Renal cortex interstitium (tissue), 15 donors: ENCODE measurements around the gene ZC3H14. TPM values are rescaled to one million over a fixed set of nuclear protein-coding genes. Genes with fewer than 3 reads are reported as not detected.
A peak's percentile ranks its signal among the peaks of the same experiment; 100 is the strongest.
"Not testable (repeated sequence)": the region's sequence is repeated elsewhere in the genome, so short reads cannot be mapped to it uniquely, and the experiment has no call there.

Experiments
- DNase-seq, 11 donors: peaks; one replicate each; pipeline ENCODE4 v3.0.0-alpha.2; 2013; ENCODE audit warnings: low read depth in 9 of 11, low spot score in 4 of 11; ENCODE audit errors: extremely low read depth in 1 of 11
- long read RNA-seq, 16 experiments: transcript quantifications; one replicate each; lab custom pipeline, GENCODE V29; 2026
- polyA plus RNA-seq, 3 donors: library from polyadenylated mRNA; unstranded; fragments of 120-200 nt; gene quantifications; one replicate each; pipeline ENCODE4 v1.2.1, GENCODE V29; 2013; ENCODE audit not compliant: insufficient read length in 3 of 3

The ZC3H14 gene, protein sequence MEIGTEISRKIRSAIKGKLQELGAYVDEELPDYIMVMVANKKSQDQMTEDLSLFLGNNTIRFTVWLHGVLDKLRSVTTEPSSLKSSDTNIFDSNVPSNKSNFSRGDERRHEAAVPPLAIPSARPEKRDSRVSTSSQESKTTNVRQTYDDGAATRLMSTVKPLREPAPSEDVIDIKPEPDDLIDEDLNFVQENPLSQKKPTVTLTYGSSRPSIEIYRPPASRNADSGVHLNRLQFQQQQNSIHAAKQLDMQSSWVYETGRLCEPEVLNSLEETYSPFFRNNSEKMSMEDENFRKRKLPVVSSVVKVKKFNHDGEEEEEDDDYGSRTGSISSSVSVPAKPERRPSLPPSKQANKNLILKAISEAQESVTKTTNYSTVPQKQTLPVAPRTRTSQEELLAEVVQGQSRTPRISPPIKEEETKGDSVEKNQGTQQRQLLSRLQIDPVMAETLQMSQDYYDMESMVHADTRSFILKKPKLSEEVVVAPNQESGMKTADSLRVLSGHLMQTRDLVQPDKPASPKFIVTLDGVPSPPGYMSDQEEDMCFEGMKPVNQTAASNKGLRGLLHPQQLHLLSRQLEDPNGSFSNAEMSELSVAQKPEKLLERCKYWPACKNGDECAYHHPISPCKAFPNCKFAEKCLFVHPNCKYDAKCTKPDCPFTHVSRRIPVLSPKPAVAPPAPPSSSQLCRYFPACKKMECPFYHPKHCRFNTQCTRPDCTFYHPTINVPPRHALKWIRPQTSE
- 100 to 1,000 TPM in 1 of 3 donors, 10 to 100 TPM in 2; 92.9 to 106 (median 96.3) TPM for polyA plus RNA-seq
- long read RNA-seq, donor 1, full-length matches to known transcripts, result 3 of 3 reads
- long read RNA-seq, donor 1, partial matches to known transcripts, result 0 of 3 reads
- long read RNA-seq, donor 1, other reads (novel, unspliced or antisense), result 0 of 3 reads
- long read RNA-seq, donor 2, partial matches to known transcripts, result 0 of 2 reads
- long read RNA-seq, donor 2, other reads (novel, unspliced or antisense), result 0 of 2 reads
- long read RNA-seq, donor 3, full-length matches to known transcripts, result 12 of 61 reads
- long read RNA-seq, donor 3, partial matches to known transcripts, result 49 of 61 reads
- long read RNA-seq, donor 3, other reads (novel, unspliced or antisense), result 0 of 61 reads
- long read RNA-seq, donor 4, full-length matches to known transcripts, result 5 of 5 reads
- long read RNA-seq, donor 4, partial matches to known transcripts, result 0 of 5 reads
- long read RNA-seq, donor 4, other reads (novel, unspliced or antisense), result 0 of 5 reads
- long read RNA-seq, donor 5, result 0 reads
- long read RNA-seq, donor 6, full-length matches to known transcripts, result 1 of 34 reads
- long read RNA-seq, donor 6, partial matches to known transcripts, result 33 of 34 reads
- long read RNA-seq, donor 6, other reads (novel, unspliced or antisense), result 0 of 34 reads
- long read RNA-seq, donor 7, full-length matches to known transcripts, result 2 of 12 reads
- long read RNA-seq, donor 7, partial matches to known transcripts, result 10 of 12 reads
- long read RNA-seq, donor 7, other reads (novel, unspliced or antisense), result 0 of 12 reads
- long read RNA-seq, donor 8, result 0 reads
- long read RNA-seq, donor 9, full-length matches to known transcripts, result 3 of 3 reads
- long read RNA-seq, donor 9, partial matches to known transcripts, result 0 of 3 reads
- long read RNA-seq, donor 9, other reads (novel, unspliced or antisense), result 0 of 3 reads
- long read RNA-seq, donor 10, full-length matches to known transcripts, result 6 of 52 reads
- long read RNA-seq, donor 10, partial matches to known transcripts, result 46 of 52 reads
- long read RNA-seq, donor 10, other reads (novel, unspliced or antisense), result 0 of 52 reads
- long read RNA-seq, donor 11, full-length matches to known transcripts, result 5 of 14 reads
- long read RNA-seq, donor 11, partial matches to known transcripts, result 9 of 14 reads
- long read RNA-seq, donor 11, other reads (novel, unspliced or antisense), result 0 of 14 reads
- long read RNA-seq, donor 12, full-length matches to known transcripts, result 3 of 3 reads
- long read RNA-seq, donor 12, partial matches to known transcripts, result 0 of 3 reads
- long read RNA-seq, donor 12, other reads (novel, unspliced or antisense), result 0 of 3 reads
- long read RNA-seq, donor 13, result 0 reads
- long read RNA-seq, donor 14, full-length matches to known transcripts, result 5 of 32 reads
- long read RNA-seq, donor 14, partial matches to known transcripts, result 27 of 32 reads
- long read RNA-seq, donor 14, other reads (novel, unspliced or antisense), result 0 of 32 reads
- long read RNA-seq, donor 15, partial matches to known transcripts, result 0 of 3 reads
- long read RNA-seq, donor 15, other reads (novel, unspliced or antisense), result 0 of 3 reads
- long read RNA-seq, donor 16, full-length matches to known transcripts, result 10 of 42 reads
- long read RNA-seq, donor 16, partial matches to known transcripts, result 32 of 42 reads
- long read RNA-seq, donor 16, other reads (novel, unspliced or antisense), result 0 of 42 reads

DNA sequence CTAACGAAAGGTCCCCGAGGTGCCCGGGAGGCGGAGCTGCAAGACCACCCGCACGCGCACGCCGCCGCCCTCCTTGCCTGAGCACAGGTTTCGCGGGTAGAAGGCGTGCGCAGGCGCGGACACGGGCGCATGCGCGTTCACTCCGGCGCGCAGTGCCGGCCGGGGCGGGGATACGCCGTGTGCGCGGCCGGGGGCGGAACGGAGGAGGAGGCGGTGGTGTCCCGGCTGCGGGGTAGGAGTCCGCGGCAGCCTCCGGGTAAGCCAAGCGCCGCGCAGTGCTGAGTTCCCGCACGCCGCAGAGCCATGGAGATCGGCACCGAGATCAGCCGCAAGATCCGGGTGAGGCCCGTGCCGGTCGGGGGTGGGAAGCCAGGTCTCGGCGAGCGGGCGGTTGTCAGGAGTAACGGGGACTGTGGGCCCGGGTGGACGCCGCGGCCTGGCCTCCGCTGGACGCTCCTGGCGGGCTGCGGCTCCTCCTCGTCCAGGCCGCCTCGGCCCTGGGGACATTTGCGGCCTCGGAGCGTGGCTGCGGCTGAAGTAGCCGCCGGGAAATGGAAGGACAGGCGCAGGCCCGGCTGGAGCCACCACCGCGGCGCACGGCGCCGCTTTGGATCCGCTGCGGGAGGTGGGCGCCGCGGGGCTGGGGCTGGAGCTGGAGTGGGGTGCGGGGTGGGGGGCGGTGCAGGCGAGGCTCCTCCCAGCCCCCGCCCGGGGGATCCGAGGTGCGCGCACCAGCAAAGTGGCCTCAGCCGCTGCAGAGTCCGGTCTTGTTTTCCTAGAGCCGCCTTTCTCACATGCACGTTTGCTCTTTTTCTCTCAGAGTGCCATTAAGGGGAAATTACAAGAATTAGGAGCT is at the start of gene ZC3H14:
Gene ZC3H14, plus strand, starts transcription at position 207 of the 856 bp plus-strand sequence. Its CDS starts 97 bp downstream, at position 304.
- peak in 9 of 11 donors; percentile 69 to 89 (median 88) for DNase-seq

DNA sequence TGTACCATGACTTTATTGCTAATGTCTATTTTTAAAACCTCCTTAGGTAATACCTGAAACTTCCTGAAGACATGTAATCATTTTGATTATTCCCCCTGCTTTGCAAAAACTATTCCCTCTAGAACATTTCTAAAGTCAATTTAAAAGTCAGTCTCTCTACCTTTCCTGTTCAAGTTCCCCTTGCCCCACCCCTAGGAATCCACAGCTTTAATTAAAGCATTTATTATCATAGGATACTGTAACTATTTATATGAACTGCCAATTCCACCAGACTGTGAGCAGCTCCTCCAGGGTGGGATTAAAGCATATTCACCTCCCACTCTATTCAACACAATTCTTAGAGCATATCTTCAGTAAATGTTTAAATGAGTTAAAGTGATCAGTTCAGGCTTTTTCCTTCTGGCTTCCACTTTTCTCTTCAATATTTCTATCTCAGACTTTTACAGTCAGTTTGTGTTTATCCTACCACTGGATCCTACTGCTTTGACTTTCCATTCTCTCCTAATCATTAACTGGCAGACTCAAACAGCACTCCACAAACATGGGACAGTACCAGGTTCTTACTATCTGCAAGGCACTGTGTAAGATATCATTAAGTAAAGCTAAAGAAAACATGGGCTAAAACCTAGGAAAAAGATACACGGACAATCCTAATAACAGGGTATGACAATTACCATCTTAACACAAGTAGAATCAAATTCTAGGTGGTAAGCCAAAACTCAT is 47.2 kb upstream of the ZC3H14 start:
- DNase-seq, result peak in 1 of 11 donors; percentile 18

DNA sequence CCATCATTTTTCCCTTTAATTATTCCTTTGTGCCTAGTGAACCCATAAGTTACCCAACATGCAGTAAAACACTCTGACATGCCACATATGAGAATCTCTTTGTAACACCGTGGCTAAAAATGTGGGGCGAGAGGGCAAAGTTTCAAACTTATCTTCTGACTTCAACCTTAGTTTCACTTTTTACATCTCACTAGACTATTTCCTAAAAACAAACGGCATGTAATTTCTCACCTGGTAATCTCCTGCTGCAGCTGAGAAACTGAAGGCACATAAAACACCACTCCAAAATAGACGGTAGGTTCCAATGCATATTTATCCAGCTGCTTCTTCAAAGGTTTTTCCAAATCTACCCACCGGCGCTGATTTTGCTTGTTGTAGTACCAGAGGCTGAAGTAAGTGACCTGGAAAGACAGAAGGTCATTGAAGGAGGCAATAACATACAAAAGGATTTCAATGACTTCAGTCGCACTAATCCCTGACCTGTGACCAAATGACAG is 45.9 kb upstream of the ZC3H14 start:
- DNase-seq, result peak in 5 of 11 donors; percentile 4 to 32 (median 20)

DNA sequence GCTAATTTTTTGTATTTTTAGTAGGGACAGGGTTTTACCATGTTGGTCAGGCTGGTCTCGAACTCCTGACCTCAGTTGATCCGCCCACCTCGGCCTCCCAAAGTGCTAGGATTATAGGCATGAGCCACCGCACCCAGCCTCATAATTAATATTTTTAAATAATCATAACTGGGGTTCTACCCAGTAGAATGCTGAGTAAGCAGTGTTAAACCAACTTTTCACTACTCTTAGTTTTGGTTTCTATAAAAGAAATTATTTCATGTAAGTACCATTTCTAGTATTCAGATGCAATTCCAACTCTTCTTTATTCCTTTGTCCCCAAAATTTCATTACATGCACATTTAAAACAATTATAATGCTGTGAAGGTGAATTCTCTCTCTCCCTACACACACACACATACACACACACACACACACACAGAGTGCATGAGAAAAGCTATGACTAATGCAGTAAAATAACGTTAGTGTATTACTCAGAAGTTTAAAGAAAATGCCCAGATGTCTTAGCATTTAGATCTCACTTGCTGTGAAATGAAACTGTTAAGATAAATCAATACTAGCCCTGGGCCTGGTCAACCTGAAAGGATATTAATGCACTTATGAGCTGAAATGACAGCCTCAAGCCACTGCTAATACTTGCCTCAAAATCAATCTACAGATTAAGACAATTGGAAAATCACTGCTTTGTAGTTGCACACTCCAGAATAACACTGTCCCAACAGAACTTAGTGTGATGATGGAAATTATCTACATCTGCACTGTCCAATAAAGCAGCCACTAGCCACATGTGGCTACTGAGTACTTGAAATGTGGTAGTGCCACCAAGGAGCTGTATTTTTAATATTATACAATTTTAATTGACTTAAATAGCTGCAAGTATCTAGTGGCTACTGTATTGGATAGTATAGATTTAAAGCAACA is 44.0 kb upstream of the ZC3H14 start:
- no peak for DNase-seq

DNA sequence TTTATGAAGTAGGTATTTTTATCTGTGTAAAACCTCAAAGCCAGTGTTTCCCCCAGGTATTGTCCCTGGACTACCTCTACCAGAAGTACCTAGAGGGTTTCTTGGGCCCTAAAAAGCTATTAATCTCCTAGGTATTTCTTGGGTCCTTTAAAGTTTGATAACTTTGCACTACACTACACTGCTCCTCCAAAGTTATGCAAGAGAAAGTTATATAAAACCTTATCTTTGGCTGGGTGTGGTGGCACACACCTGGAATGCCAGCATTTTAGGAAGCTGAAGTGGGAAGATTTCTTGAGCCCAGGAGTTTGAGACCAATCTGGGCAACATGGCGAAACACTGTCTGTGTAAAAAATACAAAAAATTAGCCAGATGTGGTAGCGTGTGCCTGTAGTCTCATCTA is 42.9 kb upstream of the ZC3H14 start:
- no peak for DNase-seq

DNA sequence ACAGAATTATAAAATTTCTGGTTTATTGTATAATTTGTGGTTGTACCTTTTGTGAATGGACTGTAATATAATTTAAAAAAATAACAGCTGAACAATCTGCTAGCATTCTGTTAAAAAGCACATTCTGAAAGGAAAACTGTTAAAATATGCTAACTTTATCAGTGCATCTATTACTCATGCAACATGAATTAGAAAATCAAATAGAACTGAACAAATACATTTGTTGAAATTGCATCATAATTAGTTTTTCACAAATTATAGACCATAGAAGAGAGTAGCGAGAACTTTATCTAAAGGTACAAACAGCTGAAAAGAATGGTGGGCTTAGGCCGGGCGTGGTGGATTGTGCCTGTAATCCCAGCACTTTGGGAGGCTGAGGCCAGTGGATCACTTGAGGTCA is 41.0 kb upstream of the ZC3H14 start:
- no peak for DNase-seq

DNA sequence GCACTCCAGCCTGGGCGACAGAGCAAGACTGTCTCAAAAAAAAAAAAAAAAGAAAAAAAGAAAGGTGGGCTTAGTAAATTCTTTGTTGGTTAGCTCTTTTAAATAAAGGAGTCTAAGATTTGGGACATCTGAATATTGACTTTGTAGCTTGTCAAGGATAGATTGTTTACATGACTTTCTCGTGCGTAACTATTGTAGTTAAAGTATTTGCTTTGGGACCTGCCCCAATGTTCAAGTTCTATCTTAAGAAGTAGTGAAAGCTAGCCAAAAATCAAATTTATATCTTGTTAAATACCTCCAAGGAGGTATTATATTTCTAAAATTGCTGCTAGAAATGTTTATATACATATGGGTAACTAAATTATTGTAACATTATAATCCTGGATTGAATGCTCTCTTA is 40.4 kb upstream of the ZC3H14 start:
- DNase-seq, result no peak

DNA sequence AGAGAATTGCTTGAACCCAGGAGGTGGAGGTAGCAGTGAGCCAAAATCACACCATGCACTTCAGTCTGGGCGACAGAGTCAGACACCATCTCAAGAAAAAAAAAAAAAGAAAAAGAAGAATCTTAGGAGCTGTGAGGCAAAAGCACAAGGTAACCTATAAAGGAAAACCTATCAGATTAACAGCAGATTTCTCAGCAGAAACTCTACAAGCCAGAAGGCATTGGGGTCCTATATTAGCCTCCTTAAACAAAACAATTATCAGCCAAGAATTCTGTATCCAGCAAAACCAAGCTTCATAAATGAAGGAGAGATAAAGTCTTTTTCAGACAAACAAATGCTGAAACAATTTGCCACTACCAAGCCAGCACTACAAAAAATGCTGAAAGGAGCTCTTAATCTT is 32.9 kb upstream of the ZC3H14 start:
- not testable (repeated sequence) for DNase-seq

DNA sequence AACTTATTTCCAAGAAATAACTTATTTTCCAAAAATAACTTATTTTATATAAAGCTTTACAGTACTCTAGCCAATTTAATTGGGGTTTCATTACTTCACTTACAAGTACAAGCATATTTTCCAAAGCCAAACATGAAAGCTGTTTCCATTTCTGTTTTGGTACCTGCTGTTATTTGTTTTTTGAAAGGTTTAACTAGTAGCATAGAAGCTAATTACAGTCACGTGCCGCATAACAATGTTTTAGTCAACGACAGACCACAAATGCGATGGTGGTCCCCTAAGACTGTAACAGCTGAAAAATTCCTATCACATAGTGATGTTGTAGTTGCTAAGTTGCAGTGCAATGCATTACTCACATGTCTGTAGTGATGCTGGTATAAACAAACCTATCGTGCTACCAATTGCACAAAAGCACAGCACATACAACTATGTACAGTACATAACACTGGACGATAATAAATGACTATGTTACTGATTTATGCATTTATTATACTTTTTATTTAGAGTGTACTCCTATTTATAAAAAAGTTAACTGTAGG is 29.7 kb upstream of the ZC3H14 start:
- DNase-seq, result no peak

DNA sequence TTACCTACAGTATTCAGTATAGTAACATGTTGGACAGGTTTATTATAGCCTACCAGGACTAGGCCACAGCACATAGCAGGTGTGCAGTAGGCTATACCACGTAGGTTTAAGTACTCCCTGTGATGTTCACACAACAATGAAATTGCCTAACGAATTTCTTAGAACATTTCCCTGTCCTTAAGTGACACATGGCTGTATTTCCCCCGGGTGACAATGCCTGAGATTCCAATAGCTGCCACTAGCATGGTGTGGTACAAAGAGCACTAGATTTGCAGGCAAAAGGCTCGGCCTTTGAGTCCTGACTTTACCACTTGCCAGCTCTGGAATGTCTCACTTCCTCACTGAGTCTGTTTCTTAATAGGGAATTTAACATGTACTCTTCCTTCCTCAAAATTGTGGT is 27.7 kb upstream of the ZC3H14 start:
- DNase-seq, result no peak

DNA sequence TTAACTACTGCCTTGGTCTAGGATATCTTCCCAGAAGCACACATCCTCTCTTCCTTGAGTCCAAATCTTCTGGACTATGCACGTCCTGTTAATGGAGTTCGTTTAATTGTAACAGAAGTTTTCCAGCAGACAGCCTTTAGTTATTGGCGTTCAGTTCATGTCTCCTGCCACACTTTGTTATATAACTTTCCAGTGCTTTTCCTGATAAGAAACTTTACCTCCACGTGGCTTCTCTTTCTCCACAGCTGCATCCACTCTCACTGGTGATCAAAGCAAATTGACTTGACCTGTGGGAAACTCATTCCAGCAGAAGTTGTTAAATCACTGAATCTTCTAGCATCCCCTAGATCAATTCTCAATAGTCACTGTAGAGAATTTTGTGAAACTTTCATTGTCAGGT is 27.0 kb upstream of the ZC3H14 start:
- no peak for DNase-seq

DNA sequence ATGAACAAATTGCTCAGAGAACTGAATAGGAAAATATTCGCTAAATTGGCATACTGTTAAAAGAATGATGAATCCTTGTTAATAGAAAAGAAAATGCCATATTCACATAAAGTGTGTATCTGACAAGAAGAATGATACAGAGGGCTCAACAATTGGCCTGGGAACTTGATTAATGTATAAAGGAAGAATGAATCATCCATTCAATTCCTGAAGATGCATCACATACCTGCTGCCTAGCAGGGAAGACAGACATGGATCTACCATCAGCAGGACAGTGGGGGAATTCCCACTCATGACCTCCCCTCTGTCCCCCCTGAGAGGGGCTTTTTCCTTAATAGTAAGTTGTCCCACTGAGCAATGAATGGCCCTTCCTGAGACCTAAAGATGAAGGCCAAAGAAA is 21.5 kb upstream of the ZC3H14 start:
- no peak for DNase-seq

DNA sequence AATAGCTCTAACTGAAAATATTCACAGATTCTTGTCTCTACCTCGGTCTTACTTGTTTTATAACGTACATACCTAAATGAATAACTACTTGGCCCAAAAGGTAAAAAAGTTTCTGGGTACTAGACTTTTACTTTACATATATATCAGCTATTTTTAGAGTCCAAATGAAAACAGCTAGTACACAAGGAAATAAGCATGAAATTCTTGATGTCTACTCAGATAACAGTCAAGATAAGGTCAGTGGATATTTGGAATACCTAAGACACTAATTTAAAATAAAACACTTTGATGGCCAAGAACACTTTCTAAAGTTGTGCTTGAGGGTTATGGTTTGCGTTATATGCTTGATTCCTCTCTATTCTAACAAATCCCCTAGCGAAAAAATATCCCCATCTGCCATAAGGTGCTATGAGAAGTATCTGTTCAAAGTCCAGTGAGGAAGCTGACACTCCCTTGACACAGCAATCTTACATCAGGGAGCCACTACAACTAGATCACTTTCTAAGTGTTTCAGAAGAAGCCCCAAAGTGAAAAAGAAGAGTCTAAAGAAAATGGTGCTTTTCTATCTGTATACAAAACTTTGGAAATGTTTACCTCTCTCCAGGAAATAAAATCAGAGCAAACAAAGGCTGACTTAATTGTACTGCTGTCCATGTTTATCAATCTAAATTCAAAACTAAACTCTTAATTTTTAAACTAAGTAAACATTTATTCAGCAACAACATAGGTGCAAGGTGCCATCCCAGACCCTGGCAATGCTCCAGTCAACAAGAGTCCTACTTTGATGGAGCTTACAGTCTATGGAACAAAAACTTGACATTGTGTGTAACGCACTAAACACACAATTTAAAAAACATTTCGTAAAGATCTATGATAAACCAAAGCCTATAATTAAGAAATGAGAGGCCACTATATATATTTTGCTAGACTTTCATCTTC is 19.7 kb upstream of the ZC3H14 start:
- no peak for DNase-seq
